Panc1 (cell line): ENCODE results near the gene ZNF208.
"Not testable (repeated sequence)": the region's sequence is repeated elsewhere in the genome, so short reads cannot be mapped to it uniquely, and the experiment has no call there.

Experiments
- POLR2AphosphoS5 ChIP-seq: IDR thresholded peaks from 2 replicates; pipeline ENCODE4 v1.6.1; 2012; ENCODE audit warnings: mild to moderate bottlenecking, low read depth, low read length, moderate library complexity
- TF ChIP-seq, protein P1 (sequence below): fragments of 450-650 bp; IDR thresholded peaks from 2 replicates; pipeline ENCODE4 v1.5.1; 2017; ENCODE audit warnings: mild to moderate bottlenecking

DNA sequence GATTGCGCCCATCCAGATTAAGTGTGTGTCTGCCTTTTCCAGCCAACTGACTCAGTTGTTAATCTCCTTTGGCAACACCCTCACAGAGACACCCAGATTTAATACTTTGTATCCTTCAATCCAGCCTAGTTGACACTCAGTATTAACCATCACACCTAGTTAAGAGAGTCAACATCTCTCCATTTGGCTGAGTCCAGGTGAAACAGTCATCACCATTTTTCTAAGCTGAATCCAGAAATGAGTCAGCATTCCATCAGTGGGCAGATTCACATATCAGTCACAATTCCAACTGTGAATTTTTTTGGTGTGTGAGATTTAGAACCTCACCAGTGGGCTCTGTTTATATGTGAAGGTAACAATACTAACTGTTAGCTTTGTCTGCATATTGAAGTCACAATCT lies 14.8 kb upstream of the ZNF208 start:
- TF ChIP-seq, protein P1, sequence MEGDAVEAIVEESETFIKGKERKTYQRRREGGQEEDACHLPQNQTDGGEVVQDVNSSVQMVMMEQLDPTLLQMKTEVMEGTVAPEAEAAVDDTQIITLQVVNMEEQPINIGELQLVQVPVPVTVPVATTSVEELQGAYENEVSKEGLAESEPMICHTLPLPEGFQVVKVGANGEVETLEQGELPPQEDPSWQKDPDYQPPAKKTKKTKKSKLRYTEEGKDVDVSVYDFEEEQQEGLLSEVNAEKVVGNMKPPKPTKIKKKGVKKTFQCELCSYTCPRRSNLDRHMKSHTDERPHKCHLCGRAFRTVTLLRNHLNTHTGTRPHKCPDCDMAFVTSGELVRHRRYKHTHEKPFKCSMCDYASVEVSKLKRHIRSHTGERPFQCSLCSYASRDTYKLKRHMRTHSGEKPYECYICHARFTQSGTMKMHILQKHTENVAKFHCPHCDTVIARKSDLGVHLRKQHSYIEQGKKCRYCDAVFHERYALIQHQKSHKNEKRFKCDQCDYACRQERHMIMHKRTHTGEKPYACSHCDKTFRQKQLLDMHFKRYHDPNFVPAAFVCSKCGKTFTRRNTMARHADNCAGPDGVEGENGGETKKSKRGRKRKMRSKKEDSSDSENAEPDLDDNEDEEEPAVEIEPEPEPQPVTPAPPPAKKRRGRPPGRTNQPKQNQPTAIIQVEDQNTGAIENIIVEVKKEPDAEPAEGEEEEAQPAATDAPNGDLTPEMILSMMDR = not testable (repeated sequence)
- not testable (repeated sequence) for TF ChIP-seq POLR2AphosphoS5
